Endothelial cell (in vitro differentiated cells): Measurements from ENCODE around the gene C1QTNF12. TPM values are rescaled to one million over a fixed set of nuclear protein-coding genes. Genes with fewer than 3 reads are reported as not detected.

Experiments used
- DNase-seq: peaks from one replicate; pipeline ENCODE4 v3.0.0; 2021; ENCODE audit warnings: low spot score
- H3K27ac Mint-ChIP-seq: one replicate; pipeline ENCODE4 v1.8.0; 2021; ENCODE audit warnings: mixed read lengths, inconsistent platforms; ENCODE audit not compliant: unreplicated experiment
- H3K27me3 Mint-ChIP-seq: one replicate; pipeline ENCODE4 v1.8.0; 2021; ENCODE audit warnings: mild to moderate bottlenecking, moderate library complexity, mixed read lengths, inconsistent platforms; ENCODE audit not compliant: unreplicated experiment
- H3K36me3 Mint-ChIP-seq: one replicate; pipeline ENCODE4 v1.8.0; 2021; ENCODE audit warnings: mild to moderate bottlenecking, low read depth, mixed read lengths, inconsistent platforms; ENCODE audit not compliant: unreplicated experiment
- H3K4me1 Mint-ChIP-seq: one replicate; pipeline ENCODE4 v1.8.0; 2021; ENCODE audit warnings: mild to moderate bottlenecking, mixed read lengths, inconsistent platforms; ENCODE audit not compliant: unreplicated experiment
- H3K4me3 Mint-ChIP-seq: one replicate; pipeline ENCODE4 v1.8.0; 2021; ENCODE audit warnings: mild to moderate bottlenecking, mixed read lengths, inconsistent platforms; ENCODE audit not compliant: unreplicated experiment
- H3K9me3 Mint-ChIP-seq: one replicate; pipeline ENCODE4 v1.8.0; 2021; ENCODE audit warnings: mixed read lengths, inconsistent platforms; ENCODE audit not compliant: unreplicated experiment
- CTCF ChIP-seq: fragments of 200-600 bp; sonication (generic); IDR thresholded peaks from one replicate; pipeline ENCODE4 v1.5.0; 2021; ENCODE audit warnings: antibody characterized with exemption; ENCODE audit not compliant: unreplicated experiment
- total RNA-seq: library from RNA; stranded (reverse); fragmentation: NEBNext Ultra II Directional; extraction: Animal tissue kit (Norgen Biotek cat#: 25700); gene quantifications from one replicate; pipeline ENCODE4 v1.2.1, GENCODE V29; 2021; ENCODE audit not compliant: unreplicated experiment

C1QTNF12 gene
- total RNA-seq, 1 donor from 2014 or later: 0.69 TPM

- H3K27me3 Mint-ChIP-seq: peaks cover 22% of the 10 kb centered on the region
- H3K27ac Mint-ChIP-seq: no peak overlapping the region
- no peak for TF ChIP-seq CTCF
- peaks cover 32% of the 10 kb centered on the region for H3K4me1 Mint-ChIP-seq
- DNase-seq: no peak
- H3K9me3 Mint-ChIP-seq: no peaks in the 10 kb centered on the region
- H3K36me3 Mint-ChIP-seq: peaks cover 17% of the 10 kb centered on the region
- peak overlapping the region; percentile 81 for H3K4me3 Mint-ChIP-seq
These were observed 27.9 kb upstream of the C1QTNF12 start for GRCh38 chr1:1274299-1274930.

GRCh38 chr1:1273512-1274298 is 27.2 kb upstream of the C1QTNF12 start, which contains the start of gene UBE2J2:
UBE2J2 (minus strand) TSS chr1:1273854; CDS start chr1:1267992, 5,862 bp downstream.
- peak within 1 kb of the TSS; percentile 95 for H3K4me3 Mint-ChIP-seq
- no peaks in the 10 kb centered on the region for H3K9me3 Mint-ChIP-seq
- H3K27me3 Mint-ChIP-seq: peaks cover 22% of the 10 kb centered on the region
- peak; percentile 96 for DNase-seq
- peaks cover 32% of the 10 kb centered on the region for H3K4me1 Mint-ChIP-seq
- peaks cover 17% of the 10 kb centered on the region for H3K36me3 Mint-ChIP-seq
- TF ChIP-seq CTCF: no peak
- H3K27ac Mint-ChIP-seq: peak within 1 kb of the TSS; percentile 88

GRCh38 chr1:1273209-1273511 is 26.6 kb upstream of the C1QTNF12 start:
- Mint-ChIP-seq H3K27ac (peak overlapping the region; percentile 88), H3K4me3 (peak overlapping the region; percentile 95), H3K9me3 (no peaks in the 10 kb centered on the region), H3K36me3 (peaks cover 17% of the 10 kb centered on the region), H3K4me1 (peaks cover 32% of the 10 kb centered on the region), H3K27me3 (peaks cover 22% of the 10 kb centered on the region)
- TF ChIP-seq CTCF: no peak
- DNase-seq: no peak

GRCh38 chr1:1272341-1273208 is 26.1 kb upstream of the C1QTNF12 start:
- Mint-ChIP-seq H3K4me3 (peak overlapping the region; percentile 95), H3K9me3 (no peaks in the 10 kb centered on the region), H3K36me3 (peaks cover 17% of the 10 kb centered on the region), H3K27me3 (peaks cover 22% of the 10 kb centered on the region), H3K4me1 (peaks cover 32% of the 10 kb centered on the region), H3K27ac (peak overlapping the region; percentile 88)
- DNase-seq: no peak
- no peak for TF ChIP-seq CTCF
